Hippocampal formation (tissue), 2 donors: Measurements from ENCODE around the gene KIAA1671.
"Not testable (repeated sequence)": the region's sequence is repeated elsewhere in the genome, so short reads cannot be mapped to it uniquely, and the experiment has no call there.

Experiments
- DNase-seq, 2 donors: peaks; one replicate each; lab custom pipeline; 2025; lab: John Stamatoyannopoulos, UW

KIAA1671 gene

DNA sequence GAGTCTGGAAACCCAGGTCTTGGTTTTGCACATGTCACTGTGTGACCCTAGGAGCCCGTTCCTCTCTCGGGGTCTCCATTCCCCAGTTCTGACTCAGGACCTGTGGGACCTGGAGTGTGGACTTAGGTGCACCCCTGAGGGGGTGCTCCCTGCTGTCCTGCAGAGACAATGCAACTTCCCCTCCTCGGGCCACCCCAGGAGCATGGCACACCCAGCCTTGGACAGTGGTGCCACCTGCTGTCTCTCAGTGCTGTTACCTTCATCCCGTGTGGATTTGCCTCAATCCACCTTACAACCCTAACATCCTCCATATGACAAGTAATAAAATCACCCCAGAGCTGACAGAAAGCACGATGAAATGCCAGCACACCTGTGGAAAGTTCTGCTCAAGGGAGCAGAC, 219.6 kb downstream of the KIAA1671 start:
- no peak for DNase-seq

GRCh38 chr22:25174156-25174887, 221.8 kb downstream of the KIAA1671 start:
- no peak for DNase-seq

GRCh38 chr22:25174888-25175411, 222.4 kb downstream of the KIAA1671 start:
- DNase-seq: no peak

DNA sequence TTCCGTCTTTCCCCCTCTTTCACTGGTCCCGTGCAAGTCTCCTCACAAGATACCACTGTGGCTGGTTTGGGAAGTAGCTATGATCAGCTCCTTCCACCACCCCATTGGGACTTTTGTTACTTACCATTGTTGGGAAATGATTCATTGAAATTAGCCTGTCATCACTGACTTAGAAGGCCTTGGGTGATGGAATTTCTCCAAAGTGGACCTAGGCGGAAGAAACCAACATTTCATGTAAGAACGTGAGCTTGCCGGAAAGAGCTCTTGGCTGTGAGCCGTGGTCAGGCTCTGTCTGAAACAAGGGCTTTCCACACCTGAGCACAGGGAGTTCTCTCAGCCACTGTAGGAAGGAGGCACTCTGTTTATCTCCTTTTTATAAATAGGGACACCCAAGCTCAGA, 223.7 kb downstream of the KIAA1671 start:
- DNase-seq: no peak

DNA sequence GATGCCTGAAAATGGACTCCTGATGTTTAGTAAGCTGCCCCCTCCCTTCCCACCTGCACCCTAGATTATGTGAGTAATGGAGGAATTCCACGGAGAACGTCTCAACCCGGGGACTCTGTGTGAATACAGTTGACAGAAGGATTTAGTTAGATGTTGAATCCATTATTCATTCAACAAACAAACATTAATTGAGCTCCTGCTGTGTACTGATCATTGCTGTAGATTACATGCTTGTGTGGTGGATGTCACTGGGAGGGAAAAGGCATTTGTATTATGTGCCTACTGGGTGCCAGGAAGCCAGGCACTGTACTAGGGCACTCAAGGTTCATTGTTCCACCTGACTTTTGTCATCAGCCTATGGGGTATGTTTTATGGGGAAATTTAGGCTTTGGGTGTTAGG, 224.3 kb downstream of the KIAA1671 start:
- DNase-seq: no peak

DNA sequence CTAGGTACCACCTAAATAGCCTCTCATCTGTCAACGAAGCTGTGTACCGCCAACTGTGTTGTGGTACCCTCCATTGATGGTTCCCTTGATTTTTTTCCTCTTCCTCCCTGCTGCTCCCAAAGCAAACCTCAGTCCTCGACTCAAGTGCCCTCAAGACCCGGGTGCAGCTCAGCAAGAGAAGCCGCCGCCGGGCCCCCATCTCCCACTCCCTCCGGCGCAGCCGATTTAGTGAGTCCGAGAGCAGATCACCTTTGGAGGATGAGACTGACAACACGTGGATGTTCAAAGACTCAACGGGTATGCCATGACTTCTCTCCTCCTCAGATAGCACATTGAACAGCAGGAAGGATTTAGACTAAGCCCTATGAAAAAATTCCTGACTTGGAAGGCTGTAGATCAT, 224.7 kb downstream of the KIAA1671 start:
- no peak for DNase-seq

- no peak for DNase-seq
Observed at GRCh38 chr22:25177895-25178294, 225.4 kb downstream of the KIAA1671 start.

DNA sequence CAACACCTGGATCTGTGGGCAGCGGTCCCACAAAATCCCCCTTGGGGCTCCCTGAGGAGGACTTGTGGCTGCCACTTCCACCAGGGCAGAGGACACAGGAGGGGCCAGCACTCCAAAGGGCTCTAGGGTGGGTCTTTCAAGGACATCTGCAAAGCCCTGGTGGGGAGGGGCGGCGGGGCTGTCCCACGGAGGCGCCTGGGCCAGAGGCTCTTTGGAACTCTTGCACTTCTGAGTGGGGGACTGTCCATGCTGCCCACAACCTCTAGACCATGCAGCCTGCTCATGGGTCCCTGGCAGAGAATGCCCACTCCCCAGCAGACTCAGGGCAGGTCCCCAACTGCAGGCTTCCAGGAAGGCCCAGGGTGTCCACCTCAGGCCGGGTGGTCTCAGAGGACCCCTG, 225.8 kb downstream of the KIAA1671 start:
- not testable (repeated sequence) for DNase-seq

- DNase-seq: not testable (repeated sequence)
Observed at GRCh38 chr22:25178869-25179631, 226.5 kb downstream of the KIAA1671 start.

- DNase-seq: peak in 1 of 2 donors; percentile 6
Observed at GRCh38 chr22:25182131-25183110, 229.9 kb downstream of the KIAA1671 start.

GRCh38 chr22:25183949-25184619, 231.6 kb downstream of the KIAA1671 start:
- no peak for DNase-seq

DNA sequence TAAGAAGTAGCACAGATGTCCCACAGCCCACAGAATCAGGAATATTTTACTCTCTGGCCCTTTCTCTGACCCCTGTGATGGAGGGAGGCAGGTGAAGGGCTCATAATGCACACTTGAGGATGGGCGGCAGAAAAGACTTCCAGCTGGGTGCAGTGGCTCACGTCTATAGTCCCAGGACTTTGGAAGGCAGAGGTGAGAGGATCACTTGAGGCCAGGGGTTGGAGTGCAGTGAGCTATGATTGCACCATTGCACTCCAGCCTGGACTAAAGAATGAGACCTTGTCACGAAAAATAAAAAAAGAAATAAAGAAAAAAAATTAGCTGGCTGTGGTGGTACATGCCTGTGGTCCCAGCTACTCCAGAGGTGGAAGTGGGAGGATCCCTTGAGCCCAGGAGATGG, 233.6 kb downstream of the KIAA1671 start:
- no peak for DNase-seq

DNA sequence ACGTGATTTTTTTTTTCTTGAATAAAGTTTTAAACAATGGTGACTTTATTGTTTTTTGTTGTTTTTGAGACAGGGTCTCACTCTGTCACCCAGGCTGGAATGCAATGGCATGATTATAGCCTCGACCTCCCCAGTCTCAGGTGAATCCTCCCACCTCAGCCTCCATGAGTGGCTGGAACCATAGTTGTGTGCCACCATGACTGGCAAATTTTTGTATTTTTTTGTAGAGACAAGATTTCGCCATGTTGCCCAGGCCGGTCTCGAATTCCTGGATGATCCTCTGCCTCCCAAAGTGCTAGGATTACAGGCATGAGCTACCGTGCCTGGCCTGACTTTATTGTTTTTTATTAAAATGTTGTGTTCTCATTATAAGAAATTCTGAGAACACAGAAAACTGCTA, 235.0 kb downstream of the KIAA1671 start:
- DNase-seq: no peak

DNA sequence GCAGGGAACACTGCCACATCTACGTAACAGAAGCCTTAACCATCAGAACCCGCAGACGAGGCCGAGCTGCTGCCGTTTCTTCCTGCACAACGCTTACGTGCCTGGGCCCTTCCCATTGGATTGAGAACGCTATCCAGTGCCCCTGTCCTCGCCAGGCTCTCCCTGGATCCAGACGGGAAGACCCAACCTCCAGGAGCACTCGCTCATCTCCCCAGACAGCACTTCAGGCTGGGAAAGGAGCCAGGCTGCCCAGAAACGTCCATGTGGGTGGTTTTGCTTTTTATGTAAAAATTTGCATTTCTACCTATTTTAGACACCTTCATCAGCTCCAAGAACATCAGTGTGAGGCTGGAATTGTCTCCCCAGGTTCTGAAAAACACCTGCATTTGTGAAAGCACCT, 239.9 kb downstream of the KIAA1671 start:
- no peak for DNase-seq

DNA sequence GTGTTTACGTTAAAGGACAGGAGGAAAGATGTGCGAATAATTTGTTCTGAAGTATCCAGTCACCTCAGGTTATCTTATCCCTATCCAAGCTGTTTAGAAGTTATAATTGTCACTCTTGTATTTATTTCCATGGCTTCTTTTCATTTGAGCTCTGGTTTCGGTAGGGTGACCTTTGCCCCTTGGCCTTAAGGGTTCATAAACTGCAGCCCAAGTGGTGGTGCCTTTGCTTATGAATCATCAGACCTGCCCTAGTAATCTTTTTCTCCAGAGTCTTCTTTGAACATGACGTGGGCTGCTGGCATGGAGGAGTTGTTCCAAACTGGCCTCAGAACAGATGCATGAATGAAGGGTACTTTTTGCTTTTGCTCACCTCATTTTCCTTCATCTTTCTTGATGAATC, 240.6 kb downstream of the KIAA1671 start:
- no peak for DNase-seq

DNA sequence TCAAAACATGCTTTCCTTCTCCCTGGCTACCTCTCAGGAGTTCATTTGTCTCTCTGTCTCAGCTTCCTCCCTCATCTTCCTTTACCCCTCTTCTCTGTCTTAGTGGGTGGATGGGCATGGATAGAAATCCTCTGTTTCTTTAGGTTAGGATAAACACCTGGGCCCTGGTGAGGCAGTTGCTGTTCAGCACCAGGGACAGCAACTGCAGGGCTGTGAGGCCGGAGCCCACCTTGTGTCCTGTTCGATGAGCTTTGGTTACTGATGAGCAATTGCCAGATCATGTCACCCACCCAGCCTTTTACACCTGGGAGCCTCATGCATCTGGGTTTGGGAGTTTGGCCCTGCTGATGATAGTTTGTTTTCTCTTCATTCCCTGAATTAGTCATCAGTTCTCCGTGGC, 241.0 kb downstream of the KIAA1671 start:
- no peak for DNase-seq

- DNase-seq: no peak
Observed at GRCh38 chr22:25196326-25196725, 243.8 kb downstream of the KIAA1671 start.

DNA sequence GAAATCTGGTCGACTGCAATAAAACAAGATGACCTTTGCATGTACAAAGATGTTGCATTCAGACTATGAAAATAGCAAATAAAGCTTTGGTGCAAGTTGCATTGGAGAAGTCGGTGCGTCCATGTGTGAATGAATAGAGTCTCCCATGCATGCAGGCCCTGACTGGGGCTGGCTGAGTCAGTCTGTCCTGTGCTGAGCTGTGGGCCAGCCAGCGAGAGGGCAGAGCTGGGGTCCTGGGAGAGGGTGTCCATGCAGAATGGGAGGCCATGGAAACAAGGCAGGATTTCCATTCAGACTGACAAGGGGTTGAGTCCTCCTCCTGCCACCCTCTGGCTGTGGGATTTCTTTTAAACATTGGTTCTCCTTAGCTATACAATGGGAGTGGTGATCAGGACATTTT, 244.8 kb downstream of the KIAA1671 start:
- DNase-seq: no peak

DNA sequence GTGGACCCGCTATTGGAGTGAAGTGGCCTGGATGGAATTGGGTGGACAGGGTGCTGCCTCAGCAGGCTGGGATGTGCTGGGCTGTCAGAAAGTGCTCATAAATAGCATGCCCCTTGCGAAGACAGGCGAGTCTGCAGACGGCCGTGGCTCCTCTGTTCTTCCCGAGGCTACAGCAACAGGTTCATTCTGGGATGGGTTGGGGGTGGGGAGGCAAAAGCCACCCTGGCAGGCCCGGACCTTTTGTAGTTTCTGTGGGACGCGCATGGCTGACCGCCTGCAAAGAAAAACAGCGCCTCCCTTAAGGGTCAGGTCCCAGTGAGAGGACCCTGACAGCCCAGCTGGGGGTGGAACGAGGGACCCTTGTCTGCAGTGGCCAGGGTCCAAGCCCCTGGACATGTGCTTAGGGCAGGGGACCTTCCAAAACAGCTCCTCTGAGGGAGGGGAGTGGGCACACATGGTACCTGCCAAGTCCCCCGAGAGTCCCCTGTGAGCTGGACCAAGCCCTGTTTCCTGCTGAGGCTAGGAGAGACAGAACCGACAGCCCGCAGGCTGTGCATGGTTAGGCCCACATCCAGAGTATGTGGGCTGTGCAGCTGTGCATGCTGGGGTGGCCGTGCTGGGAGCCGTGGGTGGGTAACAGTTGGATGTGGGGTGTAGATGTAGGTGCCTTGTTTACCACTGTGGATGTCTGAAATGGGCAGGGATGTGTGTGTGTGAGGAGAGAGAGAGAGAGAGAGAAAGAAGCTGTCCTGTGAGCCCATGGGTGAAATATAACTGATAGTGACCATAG, 247.4 kb downstream of the KIAA1671 start, which contains the start of gene CRYBB3:
TSS of gene CRYBB3 (plus strand) at position 128 of the 790 bp plus-strand sequence. CDS start 1,539 bp downstream, outside the sequence.
- no peak for DNase-seq

- DNase-seq: no peak
Observed at GRCh38 chr22:25200967-25201366, 248.5 kb downstream of the KIAA1671 start.
